Stimulated activated CD4-positive, alpha-beta T cell treated with anti-CD3 and anti-CD28 coated beads, TNF-alpha, amount 100 ng/mL, for 48 hours (primary cell): ENCODE results near the gene MAST3.

Experiments used
- DNase-seq, 3 donors: peaks; one replicate each; pipeline ENCODE4 v3.0.0-alpha.2; 2020; ENCODE audit warnings: low read depth in 3 of 3

Gene MAST3

DNA sequence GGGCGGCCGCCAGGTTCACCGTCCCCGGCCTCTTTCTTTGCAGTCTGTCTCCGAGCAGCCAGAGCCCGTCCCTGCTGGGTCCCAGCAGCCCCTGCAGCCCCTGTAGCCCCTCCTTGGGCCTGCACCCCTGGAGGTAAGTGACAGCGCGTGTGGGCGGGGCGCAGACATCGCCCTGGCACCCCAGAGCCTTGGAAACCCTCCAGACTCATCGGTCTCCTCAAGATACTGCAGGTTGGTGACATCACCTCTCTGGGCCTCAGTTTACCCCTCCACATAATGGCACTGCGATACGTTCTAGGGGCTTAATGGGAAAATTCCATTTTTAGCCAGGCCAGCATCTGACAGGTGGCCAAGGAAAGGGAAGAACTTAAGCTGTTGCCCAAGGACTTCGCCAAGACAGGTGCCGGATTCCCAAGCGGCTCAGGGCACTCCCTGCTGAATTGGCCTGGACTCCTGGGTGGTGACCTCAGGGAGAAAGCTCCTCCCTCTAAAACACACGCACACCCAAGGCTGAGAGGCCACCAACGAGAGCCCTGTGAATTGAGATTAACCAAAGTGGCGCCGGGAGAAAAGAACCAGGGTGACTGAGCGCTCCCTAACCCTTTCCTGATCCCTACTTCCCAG is 13.1 kb downstream of the MAST3 start:
- no peak for DNase-seq

DNA sequence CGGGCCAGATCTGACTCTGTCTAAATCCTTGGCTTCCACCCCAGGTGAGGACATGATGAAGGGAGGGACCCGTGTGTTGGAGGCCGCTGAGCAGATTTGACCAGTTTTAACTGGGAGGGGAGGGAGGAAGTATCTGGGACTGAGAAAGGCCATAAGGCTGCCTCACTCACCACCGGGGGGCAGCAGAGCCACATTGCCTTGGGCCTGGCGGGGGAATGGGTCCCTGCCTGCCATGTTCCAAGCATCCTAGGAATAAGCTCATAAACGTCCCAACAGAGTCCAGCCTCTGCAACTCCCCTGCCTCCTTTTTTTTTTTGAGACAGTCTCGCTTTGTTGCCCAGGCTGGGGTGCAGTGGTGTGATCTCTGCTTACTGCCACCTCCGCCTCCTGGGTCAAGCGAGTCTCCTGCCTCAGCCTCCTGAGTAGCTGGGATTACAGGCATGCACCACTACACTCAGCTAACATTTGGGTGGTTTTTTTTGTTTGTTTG is 15.5 kb downstream of the MAST3 start:
- DNase-seq, result peak in 2 of 3 donors; percentile 66 to 84

DNA sequence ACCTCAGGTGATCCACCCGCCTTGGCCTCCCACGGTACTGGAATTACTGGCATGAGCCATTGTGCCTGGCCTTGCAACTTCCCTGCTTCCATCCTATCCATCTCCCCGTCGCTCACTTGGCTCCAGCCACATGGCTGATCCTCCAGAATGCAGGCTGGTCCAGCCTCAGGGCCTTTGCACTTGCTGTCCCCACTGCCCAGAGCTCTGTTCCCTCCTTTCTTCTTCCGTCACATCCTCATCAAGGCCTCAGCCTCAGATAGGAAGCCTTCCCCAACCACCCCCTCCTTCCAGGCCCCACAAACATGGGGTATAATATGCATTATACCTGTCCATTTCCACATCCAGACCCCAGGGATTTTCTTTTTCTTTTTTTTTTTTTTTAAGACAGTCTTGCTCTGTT is 16.2 kb downstream of the MAST3 start:
- DNase-seq, result no peak

DNA sequence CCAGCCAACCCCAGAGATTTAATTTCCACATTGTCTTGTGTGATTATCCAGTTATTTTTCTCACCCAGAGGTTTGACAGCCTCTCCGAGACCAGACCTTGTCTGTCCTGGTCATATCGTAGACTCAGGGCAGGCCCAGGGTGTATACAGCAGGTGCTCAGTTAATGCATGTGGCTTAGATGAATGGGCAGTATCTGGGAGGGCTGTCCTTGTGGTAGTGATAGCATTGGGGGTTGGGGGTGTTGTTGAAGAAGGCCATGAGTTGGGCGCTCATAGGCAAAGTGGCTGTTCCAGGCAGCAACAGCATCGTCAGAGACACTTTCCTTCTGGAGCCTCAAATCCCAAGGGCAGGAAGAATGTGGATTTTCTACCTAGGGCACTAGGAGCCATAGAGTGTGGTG is 16.9 kb downstream of the MAST3 start:
- no peak for DNase-seq

DNA sequence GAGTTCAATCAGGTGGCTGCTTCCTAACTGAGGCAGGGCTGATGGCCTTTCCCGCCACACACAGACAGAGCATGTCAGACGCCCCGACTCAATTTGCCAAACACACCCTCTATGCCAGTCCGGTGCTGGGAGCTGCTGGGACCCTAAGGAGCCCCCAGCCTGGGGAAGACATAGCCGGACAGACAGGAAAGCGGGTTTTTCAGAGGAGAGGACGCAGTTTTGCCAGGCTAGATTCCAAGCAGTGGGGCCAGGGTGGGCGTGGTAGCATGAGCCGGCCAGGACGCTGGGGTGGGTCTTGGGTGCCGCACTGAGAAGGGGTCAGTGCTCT is 19.8 kb downstream of the MAST3 start:
- no peak for DNase-seq

DNA sequence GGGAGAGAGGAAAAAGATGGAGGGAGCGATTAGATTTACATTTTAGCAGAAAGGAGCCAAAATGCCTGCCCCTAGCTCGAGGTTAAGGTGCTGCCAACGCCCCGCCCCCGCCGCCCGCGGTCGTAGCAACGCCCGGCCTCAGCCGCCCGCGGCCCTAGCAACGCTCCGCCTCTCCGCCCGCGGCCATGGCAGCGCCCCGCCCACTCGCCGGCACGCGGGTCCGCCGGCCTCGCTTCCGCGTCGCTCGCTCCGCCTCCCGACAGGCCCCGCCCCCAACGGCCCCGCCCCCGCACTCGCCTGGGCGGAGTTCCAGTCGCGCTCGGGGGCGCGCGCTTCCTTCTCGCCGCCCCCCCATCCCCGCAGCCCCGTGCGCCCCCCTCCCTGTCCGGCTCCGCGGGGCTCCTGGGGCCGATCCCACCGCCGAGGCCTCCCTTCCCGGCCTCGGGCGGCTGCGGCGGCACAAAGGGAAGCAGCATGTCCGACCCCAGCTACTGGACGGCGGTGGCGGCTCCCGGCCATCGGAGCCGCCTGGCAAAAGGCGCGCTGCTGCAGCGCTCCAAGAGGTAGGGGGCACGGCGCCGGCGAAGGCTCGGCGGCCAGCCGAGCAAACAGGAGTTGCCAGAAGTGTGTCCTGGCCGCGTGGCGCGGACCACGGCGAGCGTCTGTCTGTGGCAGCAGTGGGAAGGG is 20.3 kb downstream of the MAST3 start:
- peak; percentile 84 to 94 (median 94) for DNase-seq

DNA sequence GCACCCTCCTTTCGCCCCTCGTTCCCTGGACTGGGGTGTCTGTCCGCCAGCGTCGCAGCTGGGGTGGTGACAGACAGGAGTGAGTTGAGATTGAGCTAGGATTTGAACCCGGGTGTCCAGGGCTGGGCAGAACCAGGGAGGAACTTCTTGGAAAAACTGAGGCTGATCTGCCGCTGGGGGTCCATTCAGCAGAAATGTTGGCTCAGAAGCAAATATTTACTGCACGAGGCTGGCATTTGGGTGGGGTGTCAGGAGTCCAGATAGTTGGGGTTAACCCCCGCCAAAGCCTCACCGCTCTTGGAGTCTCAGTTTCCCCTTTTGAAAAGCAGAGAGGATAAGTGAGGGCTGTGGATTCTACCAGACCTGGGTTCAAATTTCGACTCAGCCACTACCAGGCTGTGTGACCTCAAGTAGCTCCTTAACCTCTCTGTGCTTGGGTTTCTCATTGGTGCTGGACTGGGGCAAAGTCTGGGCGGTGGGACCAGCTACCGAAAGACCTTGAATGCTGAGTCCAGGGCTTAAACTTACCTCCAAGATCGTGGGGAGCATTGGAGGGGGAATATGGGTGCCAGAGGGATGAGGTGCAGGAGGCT is 20.9 kb downstream of the MAST3 start:
- no peak for DNase-seq

DNA sequence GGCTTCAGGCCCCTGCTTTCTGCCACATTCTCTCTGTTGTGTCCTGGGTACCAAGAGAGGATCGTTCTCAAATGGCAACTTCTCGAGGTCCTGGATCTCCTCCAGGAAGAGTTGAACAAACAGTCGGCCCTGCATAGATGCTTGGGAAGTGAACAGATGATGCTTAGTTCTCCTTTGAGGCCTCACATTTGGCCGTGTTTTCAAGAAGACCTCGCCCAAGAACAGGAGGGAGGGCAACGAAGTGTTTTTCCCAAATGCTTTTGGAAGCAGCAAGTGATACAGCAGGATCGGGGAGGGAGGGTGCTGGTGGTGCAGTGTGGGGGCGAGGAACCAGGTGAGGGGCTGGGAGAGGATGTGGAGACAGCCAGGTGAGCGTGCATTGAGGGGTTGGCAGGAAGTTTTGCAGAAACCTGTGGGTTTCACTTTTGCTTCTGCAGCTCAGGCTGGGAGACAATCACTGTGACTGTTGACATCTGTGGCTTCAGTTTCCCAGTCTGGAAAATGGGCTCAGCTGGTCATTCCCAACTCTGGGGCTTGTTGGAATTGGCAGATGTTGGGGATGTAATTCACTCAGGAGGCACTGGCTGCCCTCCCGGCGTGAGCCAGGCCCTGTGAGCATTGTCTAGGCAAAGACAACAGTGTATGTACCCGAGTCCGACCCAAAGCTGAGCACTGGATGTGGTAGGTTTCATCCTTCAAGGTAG is 21.6 kb downstream of the MAST3 start:
- no peak for DNase-seq

DNA sequence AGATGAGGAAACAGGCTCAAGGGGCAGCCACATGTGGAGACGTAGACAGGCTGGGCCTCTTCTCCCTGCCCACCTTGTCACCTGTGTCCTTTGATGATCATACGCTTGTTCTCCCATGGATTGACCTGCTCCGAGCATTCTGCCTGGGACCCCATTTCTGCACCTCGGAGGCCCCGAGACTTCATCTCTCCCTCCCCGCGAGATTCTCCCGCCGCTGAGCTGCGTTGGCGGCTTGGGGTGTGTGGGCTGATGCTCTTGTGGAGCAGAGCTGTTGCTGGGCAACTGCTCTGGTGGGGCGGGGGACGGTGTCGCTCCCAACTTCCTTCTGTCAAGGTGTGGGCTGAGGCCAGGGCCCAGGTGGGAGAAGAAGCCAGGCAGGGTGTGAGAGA is 22.1 kb downstream of the MAST3 start:
- no peak for DNase-seq

DNA sequence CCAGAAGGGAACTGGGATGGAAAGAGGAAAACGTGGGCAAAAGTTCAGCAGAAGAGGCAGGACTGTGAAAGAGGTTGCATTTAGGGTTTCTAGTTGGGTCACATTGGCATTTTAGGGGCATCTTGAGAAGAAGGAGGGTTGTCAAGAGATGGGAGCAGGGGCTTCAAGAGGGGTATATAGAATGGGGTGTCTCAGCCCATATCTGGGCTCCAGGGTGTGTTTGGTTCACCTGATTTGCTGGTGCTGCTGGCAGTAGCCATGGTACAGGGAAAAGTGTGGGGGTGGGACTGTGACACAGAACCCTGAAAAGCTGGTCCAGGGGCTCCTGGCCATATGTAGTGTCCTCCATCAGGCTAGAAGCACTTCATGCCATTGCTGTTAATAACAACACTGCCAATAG is 22.5 kb downstream of the MAST3 start:
- DNase-seq, result no peak

DNA sequence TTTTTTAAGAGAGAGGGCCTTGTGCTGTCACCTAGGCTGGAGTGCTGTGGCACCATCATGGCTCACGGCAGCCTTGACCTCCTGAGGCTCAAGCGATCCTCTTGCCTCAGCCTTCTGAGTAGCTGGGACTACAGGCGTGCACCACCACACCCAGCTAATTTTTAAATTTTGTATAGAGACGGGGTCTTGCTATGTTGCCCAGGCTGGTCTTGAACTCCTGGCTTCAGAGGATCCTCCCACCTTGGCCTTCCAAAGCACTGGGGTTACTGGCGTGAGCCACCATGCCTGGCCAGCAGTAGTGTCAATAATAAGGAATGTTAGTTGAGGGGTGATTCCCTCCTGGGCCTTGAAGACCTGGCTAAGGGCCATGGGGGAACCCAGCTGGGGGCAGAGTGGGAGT is 23.6 kb downstream of the MAST3 start:
- no peak for DNase-seq

DNA sequence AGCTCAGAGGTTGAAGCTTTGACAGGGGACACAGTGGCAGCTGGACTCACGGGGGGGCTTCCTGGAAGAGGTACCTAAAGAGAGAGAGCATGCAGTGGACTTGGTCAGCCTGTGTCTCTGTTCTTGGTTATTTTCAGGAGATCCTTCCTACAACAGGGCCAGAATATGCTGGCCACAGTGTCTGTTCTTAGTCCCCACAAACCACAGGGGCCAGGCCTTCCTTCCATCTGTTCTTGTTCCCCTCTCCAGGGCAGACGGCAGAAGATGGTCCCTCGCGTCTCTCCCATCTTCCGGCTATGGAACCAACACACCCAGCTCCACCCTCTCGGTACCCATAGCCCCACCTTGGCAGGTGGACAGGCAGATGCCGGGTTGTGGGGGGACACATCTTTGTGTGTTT is 24.8 kb downstream of the MAST3 start:
- no peak for DNase-seq

DNA sequence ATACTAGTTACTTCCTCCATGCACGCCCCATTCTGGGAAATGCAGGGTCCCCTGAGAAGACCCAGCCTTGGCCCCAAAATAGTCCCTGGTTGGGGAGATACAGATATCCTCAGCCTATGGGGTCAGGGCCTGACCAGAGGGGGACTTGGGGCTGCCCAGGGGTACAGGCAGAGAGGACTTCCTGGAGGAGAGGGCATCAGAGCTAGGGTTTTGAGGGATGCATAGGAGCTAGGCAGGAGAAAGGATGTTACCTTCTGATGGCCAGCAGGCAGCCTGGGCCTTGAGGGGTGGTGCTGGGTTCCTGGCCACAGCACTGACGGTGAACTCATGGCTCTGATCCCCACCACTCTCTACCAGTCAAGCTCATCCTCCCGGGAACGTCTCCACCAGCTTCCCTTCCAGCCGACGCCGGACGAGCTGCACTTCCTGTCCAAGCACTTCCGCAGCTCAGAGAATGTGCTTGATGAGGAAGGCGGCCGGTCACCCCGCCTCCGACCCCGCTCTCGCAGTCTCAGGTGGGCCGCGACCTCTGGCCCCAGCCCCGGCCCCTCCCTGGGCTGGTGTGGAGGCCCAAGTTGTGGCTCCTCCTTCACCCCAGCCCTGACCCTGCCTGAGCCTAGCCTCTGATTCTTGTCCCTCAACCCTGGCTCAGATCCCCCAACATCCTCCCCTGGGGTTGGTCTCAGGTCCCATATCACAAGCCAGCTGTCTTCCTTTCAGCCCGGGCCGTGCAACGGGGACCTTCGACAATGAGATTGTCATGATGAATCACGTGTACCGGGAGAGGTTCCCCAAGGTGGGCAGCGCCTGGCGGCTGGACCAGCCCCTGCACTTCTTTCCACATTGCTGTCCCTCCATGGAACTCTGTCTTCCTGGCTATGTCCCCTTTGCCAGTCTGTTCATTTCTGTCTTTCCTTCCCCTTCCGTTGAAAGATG is 25.6 kb downstream of the MAST3 start:
- DNase-seq, result no peak

DNA sequence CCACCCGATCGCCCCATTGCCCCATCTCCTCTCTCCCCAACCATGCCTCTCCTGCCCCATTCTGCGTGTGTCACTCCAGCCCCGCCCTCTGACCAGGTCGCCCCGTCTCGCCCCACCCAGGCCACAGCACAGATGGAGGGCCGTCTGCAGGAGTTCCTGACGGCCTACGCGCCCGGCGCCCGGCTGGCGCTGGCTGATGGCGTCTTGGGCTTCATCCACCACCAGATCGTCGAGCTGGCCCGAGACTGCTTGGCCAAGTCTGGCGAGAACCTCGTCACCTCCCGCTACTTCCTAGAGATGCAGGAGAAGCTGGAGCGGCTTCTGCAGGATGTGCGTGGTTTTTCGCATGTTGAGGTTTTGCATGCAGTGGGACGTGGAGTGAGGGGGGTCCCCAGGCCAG is 26.2 kb downstream of the MAST3 start:
- DNase-seq, result no peak

DNA sequence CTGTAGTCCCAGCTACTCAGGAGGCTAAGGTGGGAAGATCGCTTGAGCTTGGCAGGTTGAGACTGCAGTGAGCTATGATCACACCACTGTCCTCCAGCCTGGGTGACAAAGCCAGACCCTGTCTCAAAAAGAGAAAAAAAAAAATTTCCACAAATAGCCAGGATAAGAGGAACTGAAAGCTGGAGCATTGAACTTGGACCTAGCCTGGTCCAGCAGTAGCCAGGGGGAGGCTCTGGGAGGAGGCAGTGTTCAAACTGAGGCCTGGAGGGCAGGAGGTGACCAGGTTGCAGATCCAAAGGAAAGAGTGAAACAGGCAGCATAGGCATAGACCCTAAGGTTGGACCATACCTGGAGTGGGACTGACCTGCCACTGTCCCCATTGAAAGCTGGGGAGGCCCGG is 28.5 kb downstream of the MAST3 start:
- DNase-seq, result no peak

DNA sequence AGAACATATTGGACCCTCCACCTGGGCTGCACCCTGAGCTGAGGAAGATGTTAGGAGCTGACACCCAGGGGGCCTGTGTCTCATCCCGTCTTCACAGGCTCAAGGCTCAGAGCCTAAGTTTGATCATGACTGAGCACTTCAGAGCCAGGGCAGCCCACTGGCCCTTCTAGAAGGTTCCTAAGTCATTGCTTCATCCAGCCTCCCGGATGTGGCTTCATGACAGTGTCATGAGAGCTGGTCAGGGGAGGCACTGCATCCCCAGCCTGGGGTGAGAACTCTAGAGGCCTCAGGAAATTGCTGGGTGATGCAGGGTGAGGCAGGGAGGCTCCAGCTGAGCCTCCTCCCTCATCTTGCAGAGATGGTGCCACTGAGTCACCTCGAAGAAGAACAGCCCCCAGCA is 30.5 kb downstream of the MAST3 start:
- no peak for DNase-seq

DNA sequence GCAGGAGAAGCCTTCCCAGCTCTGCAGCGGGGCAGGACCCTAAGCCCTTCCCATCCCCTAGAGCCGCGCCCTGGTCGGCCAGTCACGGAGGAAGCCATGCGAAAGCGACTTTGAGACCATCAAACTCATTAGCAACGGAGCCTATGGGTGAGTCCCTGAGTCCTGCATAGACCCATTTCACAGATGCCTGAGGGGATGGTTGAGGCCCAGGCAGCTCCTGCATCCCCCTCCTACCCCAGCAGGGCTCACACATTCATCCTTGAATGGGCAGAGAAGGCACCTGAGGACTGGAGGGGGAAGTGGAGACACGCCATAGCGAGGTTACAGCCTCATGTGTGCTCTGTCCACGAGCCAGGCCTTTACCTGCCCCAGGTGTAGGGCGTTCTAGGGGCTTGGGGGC is 31.2 kb downstream of the MAST3 start:
- no peak for DNase-seq

DNA sequence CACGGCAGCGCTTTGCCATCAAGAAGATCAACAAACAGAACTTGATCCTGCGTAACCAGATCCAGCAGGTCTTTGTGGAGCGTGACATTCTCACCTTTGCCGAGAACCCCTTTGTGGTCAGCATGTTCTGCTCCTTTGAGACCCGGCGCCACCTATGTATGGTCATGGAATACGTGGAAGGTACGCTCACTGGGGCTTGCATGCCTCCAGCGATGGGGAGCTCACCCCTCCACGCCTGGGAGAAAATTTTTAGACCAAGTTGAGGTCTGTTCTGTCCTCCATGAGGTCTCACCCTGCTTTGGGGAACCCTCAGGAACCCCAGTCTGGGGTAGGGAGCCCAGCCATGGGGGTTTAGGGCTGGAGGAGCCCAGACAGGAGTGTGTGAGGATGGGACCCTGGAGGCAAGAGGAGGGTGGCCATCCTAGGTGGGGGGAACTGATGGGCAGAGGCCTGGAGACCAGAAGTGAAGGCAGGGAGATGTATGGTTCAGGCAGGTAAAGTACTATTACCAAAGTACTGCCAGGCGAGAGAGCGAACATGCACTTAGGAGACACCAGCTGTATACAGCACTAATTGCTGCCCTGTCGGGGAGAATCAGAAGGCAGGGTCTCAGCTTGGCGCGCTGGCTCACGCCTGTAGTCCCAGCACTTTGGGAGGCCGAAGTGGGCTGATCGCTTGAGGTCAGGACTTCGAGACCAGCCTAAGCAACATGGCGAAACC is 33.1 kb downstream of the MAST3 start:
- DNase-seq, result no peak

DNA sequence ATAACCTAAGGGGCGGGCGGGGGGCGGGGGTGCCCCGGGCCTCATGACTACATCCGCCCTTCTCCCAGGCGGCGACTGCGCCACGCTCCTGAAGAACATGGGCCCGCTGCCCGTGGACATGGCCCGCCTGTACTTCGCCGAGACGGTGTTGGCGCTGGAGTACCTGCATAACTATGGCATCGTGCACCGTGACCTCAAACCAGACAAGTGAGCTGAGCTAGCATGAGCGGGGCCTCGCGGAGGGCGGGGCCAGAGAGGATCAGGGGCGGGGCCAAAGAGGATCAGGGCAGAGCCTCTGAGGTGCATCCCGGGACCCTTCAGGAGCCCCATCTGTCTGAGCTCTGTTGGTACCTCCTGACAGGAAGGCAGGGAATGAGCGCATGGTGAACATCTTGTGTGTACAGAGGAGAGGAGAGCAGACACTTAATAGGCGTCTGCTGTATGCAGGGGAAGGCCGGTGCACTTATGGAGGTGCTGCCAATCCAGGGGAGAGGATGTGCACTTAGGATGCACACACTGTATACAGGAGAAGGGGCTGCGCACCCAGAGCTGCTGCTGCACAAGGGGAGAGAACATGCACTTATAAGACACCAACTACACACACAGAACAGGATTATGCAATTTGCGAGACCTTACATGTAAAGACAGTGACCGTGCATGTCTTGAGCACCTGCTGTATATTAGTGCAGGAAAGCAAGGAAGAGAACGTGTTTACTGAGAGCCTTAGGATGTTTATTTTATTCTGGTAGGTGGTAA is 34.4 kb downstream of the MAST3 start:
- DNase-seq, result no peak
